Measurements from ENCODE around the gene NR6A1.

Gene NR6A1

GRCh38 chr9:124602204-124602603 lies 168.9 kb downstream of the NR6A1 start:
- DNase-seq = peak; percentile 48

GRCh38 chr9:124600407-124600806 lies 170.7 kb downstream of the NR6A1 start:
- no peak for DNase-seq

DNA sequence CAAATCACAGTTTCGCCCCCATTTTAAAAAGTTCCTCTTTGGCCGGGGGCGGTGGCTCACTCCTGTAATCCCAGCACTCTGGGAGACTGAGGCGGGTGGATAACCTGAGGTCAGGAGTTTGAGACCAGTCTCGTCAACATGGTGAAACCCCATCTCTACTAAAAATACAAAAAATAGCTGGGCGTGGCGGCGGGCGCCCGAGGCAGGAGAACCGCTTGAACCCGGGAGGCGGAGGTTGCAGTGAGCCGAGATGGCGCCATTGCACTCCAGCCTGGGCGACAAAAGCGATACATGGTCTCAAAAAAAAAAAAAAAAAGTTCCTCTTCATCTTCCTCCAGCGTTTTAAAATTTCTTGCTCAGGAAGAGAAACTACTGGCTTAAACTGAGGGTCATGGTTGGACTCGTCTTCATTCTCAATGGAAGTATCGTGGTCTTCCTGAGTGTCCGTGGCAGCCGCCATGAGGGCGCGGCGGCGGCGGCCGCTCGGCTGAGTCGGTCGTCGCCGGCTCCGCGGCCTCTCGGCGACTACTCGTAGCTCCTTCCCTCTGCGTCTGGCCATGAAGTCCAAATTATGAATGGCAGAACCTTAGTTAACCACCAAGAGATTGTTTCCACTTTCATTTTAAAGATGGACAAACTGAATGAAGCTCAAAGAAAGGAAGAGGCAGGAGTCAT lies 171.9 kb downstream of the NR6A1 start:
- no peak for DNase-seq

GRCh38 chr9:124598048-124598447 lies 173.1 kb downstream of the NR6A1 start:
- DNase-seq = no peak

GRCh38 chr9:124596172-124596839 lies 174.8 kb downstream of the NR6A1 start:
- DNase-seq = no peak

DNA sequence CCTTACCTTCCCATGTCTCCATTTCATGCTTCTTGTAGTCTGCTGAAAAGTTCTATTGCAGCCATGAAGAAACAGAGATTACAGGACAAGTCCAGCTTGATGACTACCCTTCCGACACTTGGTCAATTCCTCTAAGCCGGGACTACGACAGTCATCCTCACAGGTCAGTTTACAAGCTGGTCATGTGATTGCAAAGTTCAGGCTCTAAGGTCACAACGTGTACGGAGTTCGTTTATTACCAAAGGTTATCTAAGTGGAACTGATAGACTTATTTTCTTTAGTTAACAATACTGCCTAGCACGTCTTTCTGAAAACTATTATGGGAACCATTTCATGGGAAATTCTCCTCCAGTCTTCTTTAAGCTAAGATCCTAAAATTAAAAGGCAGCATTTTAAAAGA lies 175.4 kb downstream of the NR6A1 start:
- no peak for DNase-seq

DNA sequence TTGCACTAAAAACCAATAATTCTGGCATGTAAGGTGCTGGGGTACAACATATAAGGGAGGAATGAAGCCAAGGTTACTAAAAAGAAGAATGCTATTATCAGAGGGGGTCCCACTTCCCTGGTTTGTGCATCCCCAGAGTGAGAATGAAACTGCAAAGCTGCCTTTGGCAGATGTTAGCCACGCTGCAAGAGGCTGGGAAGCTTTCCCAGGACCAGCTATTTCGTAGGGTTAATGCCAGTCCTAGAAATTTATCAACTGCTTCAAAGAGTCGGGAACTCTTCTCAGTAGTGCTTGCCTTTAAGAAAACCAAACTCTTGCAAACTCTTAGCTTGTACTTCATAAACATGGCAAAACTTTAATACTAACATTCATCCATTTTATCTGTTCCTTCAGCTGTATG lies 176.4 kb downstream of the NR6A1 start:
- DNase-seq = no peak

GRCh38 chr9:124594225-124594624 lies 176.9 kb downstream of the NR6A1 start:
- no peak for DNase-seq

DNA sequence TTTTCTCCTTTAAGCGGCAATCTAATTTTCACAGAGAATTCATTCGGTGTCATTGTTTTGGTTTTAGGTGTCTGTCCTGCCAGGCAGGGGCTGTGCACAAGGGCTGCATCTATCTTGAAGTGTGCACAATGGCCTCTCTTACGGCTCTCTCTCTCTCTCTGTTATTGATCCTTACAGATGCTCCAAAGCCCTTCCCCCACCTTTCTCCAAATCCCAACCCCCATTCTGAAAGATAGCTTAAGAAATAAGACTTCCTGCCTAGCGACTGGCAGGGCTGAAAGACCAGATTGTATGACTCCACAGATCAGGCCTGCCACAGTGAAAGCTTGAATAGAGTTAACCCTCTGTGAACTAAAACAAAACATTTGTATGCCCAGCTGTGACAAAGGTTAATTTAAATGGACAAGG lies 177.5 kb downstream of the NR6A1 start:
- no peak for DNase-seq

DNA sequence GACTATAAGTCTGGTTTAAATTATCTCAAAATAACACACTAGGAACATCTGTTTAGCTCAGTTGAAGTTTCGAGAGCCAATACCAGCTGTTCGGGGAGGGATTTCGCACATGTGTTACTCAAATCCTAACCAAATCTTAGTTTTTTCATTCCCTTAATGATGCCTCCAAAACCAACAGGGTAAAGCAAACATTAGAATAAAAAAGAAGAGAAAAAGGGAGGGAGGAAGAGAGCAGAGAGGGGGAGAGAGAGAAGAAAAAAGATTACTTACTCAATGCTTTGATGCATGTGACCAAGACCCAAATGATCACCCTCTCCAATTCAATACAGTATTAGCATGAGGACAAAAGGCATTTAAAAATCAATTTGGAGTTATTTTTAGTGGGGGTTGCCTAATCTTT lies 177.9 kb downstream of the NR6A1 start:
- DNase-seq = no peak

- DNase-seq = no peak
Observed at GRCh38 chr9:124590889-124591641, 180.0 kb downstream of the NR6A1 start.

DNA sequence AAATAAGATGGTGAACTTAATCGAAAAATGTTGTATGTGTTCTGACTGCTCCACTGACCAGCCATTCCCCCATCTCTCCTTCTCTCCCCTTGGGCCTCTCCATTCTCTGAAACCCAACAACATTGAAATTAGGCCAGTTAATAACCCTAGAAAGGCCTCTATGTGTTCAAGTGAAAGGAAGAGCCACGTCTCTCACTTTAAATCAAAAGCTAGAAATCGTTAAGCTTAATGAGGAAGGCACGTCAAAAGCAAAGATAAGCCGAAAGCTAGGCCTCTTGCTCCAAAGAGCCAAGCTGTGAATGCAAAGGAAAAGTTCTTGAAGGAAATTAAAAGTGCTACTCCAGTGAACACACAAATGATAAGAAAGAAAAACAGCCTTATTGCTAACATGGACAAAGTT lies 186.5 kb downstream of the NR6A1 start:
- DNase-seq = no peak

DNA sequence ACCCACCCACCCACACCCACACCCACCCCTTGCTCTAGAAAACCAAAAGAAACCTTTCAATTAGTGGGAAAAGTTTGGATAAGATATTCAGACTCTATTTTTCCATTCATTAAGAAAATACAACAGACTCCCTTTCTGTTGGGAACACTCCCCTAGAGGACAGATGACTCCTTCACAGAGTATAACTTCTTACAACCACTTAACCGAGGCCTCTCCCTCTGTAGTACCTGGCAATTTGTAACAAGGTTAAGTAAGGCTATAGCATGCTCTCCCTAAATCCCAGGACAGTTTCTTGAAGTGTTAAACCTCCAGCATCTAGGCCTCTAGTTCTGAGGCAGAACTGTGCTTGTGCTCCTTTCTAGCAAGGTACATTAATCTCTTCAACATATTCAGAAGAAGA lies 188.0 kb downstream of the NR6A1 start:
- DNase-seq = no peak

DNA sequence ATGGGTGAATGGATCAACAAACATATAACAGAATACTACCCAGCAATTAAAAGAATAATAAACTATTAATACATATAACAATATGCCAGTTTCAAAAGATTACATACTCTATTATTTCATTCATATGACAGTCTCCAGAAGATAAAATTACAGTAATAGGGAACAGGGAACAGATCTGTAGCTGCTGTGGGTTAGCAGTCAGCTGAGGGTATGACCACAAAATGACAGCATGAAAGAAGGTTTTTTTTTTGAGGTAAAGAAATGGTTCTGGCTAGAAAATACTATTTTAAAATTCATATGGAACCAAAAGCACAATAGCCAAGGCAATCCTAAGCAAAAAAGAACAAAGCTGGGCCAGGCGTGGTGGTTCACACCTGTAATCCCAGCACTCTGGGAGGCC lies 190.9 kb downstream of the NR6A1 start:
- DNase-seq = no peak

DNA sequence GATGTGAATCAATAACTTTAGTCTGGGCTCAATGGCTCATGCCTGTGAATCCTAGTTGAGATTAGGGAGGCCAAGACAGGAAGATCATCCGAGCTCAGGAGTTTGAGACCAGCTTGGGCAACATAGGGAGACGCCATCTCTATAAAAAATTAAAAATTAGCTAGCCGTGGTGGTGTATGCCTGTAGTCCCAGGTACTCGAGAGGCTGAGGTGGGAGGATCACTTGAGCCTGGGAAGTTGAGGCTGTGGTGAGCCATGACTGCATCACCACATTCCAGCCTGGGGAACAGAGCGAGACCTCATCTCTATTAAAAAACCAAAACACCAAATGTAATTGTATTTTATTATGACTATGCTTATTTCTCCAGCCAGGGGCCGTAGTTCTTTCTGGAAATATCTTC lies 194.4 kb downstream of the NR6A1 start:
- DNase-seq = no peak

- DNase-seq = no peak
Observed at GRCh38 chr9:124574534-124575375, 196.4 kb downstream of the NR6A1 start.

- DNase-seq = no peak
Observed at GRCh38 chr9:124570942-124571666, 200.0 kb downstream of the NR6A1 start.

- no peak for DNase-seq
Observed at GRCh38 chr9:124569942-124570341, 201.2 kb downstream of the NR6A1 start.

GRCh38 chr9:124567362-124567761 lies 203.7 kb downstream of the NR6A1 start:
- no peak for DNase-seq

DNA sequence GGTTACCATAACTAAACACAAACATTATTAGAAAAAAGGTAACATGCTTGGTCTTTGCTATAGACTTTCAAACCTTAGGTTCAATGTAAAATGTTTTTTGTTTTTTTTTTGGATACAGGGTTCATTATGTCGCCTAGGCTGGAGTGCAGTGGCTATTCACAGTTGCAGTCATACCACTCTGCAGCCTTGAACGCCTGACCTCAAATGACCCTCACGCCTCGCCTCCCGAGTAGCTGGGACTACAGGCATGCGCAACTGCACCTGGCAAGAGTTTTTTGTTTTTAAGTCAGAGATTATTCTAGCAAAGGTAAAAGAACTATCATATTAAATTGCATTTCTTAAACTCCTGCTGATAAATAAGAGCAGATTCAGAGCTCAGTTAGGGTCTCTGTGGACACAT lies 208.8 kb downstream of the NR6A1 start:
- DNase-seq = no peak

GRCh38 chr9:124559871-124560270 lies 211.2 kb downstream of the NR6A1 start:
- peak; percentile 8 for DNase-seq

DNA sequence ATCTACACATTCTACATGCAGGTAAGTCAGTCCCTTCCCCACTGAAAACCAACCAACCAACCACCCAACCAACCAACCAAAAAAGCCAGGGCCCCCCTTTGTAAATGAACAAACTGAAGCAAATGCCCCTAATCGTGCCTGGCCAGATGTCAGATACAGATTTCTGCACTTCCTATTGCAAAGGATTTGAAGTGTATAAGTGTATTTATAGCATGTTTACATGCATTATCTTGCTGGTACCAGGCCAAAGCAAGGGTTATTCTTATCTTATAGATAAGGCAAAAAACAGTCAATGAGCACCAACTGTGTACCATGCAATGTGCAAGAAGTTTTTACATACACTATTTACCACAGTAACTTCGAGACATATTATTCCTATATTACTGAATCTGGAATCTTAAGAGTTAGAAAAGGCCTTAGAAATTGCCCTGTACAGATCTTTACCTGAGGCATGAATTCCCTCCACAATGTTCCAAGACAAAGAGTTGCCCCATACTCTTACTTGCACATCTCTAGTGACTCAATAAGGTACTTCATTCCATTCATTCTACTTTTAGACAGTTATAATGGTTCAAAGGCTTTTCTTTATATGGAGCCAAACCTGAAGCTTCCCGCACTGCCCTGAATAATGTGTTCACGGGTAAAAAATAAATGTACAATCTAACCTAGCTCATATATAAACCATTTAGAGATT lies 212.2 kb downstream of the NR6A1 start:
- no peak for DNase-seq

All from DMS53 (cell line).